Stimulated activated naive CD8-positive, alpha-beta T cell treated with anti-CD3 and anti-CD28 coated beads, Interleukin-15, amount 100 ng/mL, for 72 hours (primary cell): ENCODE measurements around the gene PEX3.
"Not testable (repeated sequence)": the region's sequence is repeated elsewhere in the genome, so short reads cannot be mapped to it uniquely, and the experiment has no call there.

Experiments
- ATAC-seq: fragments of 150-1000 bp; cut with Tn5 transposase; 2 replicates; pipeline ENCODE4 v1.10.0; 2021; ENCODE audit warnings: mild to moderate bottlenecking, moderate library complexity
- DNase-seq, 2 donors: peaks; one replicate each; pipeline ENCODE4 v3.0.0; 2021 to 2022
- H3K27ac Mint-ChIP-seq, 2 donors: one replicate each; pipeline ENCODE4 v1.8.0; 2022; ENCODE audit warnings: mild to moderate bottlenecking in 2 of 2, mixed read lengths in 2 of 2, moderate library complexity in 2 of 2
- H3K27me3 Mint-ChIP-seq: one replicate; pipeline ENCODE4 v1.8.0; 2022; ENCODE audit warnings: mixed read lengths
- H3K4me1 Mint-ChIP-seq: one replicate; pipeline ENCODE4 v1.8.0; 2022; ENCODE audit warnings: mild to moderate bottlenecking, mixed read lengths
- H3K4me3 Mint-ChIP-seq, 2 donors: one replicate each; pipeline ENCODE4 v1.8.0; 2022; ENCODE audit warnings: mild to moderate bottlenecking in 2 of 2, mixed read lengths in 2 of 2, moderate library complexity in 1 of 2
- H3K9me3 Mint-ChIP-seq, 2 donors: one replicate each; pipeline ENCODE4 v1.8.0; 2022; ENCODE audit warnings: mixed read lengths in 2 of 2

Gene PEX3

DNA sequence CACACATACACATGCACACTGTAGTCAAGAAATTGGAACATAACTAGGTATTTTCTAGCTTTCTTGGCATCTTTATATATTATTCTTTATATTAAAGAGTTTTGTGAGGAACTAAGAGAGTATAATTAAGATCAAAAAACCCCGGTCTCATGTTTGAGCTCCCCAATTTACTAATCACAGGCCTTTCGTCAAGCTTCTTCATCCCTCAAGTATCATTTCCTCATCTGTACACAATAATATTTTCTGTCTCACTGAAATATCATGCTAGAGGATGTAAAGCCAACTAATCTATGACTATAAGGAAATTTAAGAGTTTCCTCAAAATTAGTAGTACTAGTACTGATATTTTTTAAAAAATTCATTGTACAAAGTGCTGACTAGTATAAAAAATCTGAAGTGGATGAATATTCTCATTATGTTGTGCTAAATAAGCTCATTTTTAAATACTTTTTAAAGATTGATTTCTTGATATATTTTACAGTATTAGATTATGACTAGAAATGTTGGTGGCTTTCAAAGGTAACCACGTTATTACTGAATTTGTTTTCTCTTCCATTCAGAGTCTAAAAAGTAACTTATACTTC, 28.0 kb downstream of the PEX3 start:
- Mint-ChIP-seq H3K4me3 (no peak overlapping the region), H3K4me1 (no peaks in the 10 kb centered on the region), H3K27me3 (no peaks in the 10 kb centered on the region), H3K9me3 (no peaks in the 10 kb centered on the region), H3K27ac (no peak overlapping the region)
- ATAC-seq (no peak), DNase-seq (no peak)

DNA sequence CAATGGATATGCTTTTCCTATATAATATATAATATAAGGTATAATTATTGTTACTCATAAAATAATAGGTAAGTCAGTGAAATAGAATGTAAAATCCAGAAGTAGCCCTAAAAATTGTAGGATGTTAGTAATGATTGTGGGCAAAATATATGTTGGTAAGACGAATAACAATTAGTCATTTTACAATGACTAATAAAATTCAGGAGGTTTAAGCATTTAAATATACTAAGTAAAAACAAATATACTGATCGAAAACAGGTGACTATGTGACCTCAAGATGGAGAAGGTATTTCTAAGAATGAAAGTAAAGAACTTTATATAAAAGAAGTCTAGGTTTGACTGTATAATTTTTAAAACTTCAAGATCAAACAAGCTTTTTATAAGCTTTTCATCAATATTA, 32.0 kb downstream of the PEX3 start:
- Mint-ChIP-seq H3K4me1 (no peaks in the 10 kb centered on the region), H3K27ac (no peak overlapping the region), H3K27me3 (no peaks in the 10 kb centered on the region), H3K9me3 (no peaks in the 10 kb centered on the region), H3K4me3 (no peak overlapping the region)
- no peak for DNase-seq
- ATAC-seq, result no peak

DNA sequence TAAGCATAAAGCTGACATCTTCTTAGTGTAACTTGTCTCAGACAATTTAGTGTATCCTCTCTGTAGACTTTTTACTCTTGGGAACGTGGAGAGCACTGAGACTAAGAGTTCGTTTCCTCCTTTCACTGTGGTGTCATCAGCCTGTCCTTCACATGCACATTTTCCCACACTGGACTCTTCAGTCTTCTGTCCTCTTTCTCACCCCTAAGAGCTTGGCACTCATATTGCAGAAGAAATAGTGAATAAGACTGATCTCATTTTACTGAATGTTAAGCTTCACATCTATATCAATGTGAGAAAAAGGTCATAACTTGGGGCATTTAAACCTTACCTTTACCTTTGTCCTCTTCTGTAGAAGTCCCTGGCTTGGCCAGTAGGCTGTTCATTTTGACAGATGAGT, 35.4 kb downstream of the PEX3 start:
- ATAC-seq (no peak), DNase-seq (no peak)
- Mint-ChIP-seq H3K9me3 (no peaks in the 10 kb centered on the region), H3K27me3 (no peaks in the 10 kb centered on the region), H3K27ac (no peak overlapping the region), H3K4me3 (no peak overlapping the region), H3K4me1 (no peaks in the 10 kb centered on the region)

DNA sequence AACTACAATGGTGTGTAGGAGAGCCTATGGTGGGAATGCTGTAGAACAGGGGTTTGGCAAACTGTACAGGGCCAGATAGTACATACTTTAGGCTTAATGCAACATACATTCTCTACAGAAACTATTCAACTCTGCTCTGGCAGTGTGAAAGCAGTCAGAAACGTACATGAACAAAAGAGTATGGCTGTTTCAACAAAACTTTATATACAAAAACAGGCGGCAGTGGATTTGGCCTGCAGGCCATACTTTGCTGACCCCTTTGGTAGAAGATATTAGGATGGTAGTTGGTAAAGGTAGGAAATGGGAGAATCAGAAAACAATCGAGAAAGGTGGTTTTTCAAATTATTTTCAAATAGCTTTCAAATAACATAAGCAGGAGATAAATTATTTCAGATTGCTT, 36.1 kb downstream of the PEX3 start:
- Mint-ChIP-seq H3K27me3 (no peaks in the 10 kb centered on the region), H3K4me3 (no peak overlapping the region), H3K9me3 (no peaks in the 10 kb centered on the region), H3K4me1 (no peaks in the 10 kb centered on the region), H3K27ac (no peak overlapping the region)
- DNase-seq (no peak), ATAC-seq (no peak)

DNA sequence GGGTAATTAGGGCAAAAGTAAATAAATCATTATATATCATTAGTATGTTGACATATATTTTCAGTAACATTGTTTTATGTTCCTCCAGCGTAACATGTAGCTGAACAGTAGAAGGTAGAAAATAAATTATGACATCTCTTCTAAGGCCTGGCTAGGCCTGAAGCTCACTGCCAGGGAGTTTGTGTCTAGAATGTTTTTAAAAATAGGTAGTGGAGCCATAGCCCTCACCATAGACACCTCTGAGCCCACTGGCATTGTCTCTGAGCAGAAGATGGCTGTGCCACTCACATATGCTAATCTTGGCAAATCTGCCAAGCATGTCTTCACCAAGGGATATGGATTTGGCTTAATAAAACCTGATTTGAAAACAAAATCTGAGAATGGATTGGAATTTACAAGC, 39.6 kb downstream of the PEX3 start:
- H3K4me3 Mint-ChIP-seq, result no peak overlapping the region
- no peak for ATAC-seq
- no peak for DNase-seq
- no peaks in the 10 kb centered on the region for H3K27me3 Mint-ChIP-seq
- no peaks in the 10 kb centered on the region for H3K4me1 Mint-ChIP-seq
- H3K9me3 Mint-ChIP-seq, result no peaks in the 10 kb centered on the region
- H3K27ac Mint-ChIP-seq, result no peak overlapping the region

DNA sequence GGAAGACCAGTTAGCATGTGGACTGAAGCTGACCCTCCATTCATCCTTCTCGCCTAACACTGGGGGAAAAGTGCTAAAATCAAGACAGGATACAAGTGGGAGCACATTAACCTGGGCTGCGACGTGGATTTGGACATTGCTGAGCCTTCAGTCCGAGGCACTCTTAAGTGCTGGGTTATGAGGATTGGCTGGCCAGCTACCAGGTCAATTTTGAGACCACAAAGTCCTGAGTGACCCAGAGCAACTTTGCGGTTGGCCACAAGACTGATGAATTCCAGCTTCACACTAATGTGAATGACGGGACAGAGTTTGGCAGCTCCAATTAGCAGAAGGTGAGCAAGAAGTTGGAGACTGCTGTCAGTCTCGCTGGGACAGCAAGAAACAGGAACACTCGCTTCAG, 40.2 kb downstream of the PEX3 start:
- DNase-seq (no peak), ATAC-seq (no peak)
- H3K27ac Mint-ChIP-seq, result no peak overlapping the region
- H3K9me3 Mint-ChIP-seq, result no peaks in the 10 kb centered on the region
- no peak overlapping the region for H3K4me3 Mint-ChIP-seq
- no peaks in the 10 kb centered on the region for H3K27me3 Mint-ChIP-seq
- H3K4me1 Mint-ChIP-seq, result no peaks in the 10 kb centered on the region

DNA sequence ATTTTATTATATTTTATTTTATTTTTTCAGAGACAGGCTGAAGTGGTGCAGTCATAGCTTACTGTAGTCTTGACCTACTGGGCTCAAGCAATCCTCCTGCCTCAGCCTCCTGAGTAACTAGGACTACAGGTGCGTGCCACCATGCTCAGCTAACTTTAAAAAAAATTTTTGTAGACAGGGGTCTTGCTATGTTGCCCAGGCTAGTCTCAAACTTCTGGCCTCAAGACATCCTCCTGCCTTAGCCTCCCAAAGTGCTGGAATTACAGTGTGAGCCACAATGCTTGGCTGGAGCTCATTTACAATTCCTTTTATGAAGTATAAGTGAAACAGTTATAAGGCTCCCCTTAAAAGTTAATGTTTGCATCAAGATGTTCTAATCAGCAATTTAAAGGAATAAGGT, 46.4 kb downstream of the PEX3 start:
- peaks cover 11% of the 10 kb centered on the region for H3K4me1 Mint-ChIP-seq
- H3K27me3 Mint-ChIP-seq, result no peaks in the 10 kb centered on the region
- DNase-seq (no peak), ATAC-seq (no peak)
- peaks cover 12 to 14% of the 10 kb centered on the region in 2 donors for H3K9me3 Mint-ChIP-seq
- no peak overlapping the region for H3K27ac Mint-ChIP-seq
- H3K4me3 Mint-ChIP-seq, result no peak overlapping the region

DNA sequence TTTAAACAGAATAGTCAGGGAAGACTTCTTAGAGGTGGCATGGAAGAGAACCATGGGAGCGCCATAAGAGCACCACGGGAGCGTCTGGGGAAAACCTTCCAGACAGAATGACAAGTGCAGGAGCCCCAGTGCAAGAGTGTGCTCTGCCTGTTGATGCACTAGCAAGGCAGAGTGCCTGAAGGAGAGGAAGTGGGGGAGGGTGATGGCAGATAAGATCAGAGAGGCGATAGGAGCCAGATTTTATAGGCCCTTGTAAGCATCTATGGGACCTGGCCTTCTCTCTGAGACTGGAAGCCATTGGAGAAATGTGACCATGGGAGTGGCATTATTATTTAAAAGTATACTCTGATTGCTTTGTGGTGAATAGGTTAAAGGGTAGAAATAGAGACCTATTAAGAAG, 47.8 kb downstream of the PEX3 start:
- Mint-ChIP-seq H3K27me3 (no peaks in the 10 kb centered on the region), H3K9me3 (peaks cover 12 to 14% of the 10 kb centered on the region in 2 donors), H3K27ac (no peak overlapping the region), H3K4me1 (peaks cover 11% of the 10 kb centered on the region), H3K4me3 (no peak overlapping the region)
- DNase-seq (no peak), ATAC-seq (no peak)

DNA sequence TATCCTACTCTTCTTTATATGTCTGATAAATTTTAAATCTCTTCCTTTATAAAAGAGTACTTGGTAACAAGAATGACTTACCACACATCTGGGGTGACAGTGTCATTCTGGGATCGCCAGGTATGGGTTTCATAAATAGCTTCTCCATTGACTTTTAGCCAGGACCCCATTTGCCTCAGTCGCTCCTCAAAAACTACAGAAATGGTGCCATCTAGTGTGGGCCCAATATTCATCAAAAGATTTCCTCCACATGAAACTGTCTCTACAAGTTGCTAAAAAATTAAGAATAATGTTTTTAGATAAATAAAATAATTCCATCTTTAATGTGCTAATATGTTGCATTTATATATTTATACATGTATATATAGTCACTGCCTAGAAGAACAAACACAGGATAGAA, 51.2 kb downstream of the PEX3 start:
- Mint-ChIP-seq H3K27ac (no peak overlapping the region), H3K9me3 (peaks cover 12 to 14% of the 10 kb centered on the region in 2 donors), H3K27me3 (no peaks in the 10 kb centered on the region), H3K4me3 (no peak overlapping the region), H3K4me1 (peaks cover 11% of the 10 kb centered on the region)
- ATAC-seq (no peak), DNase-seq (no peak)

DNA sequence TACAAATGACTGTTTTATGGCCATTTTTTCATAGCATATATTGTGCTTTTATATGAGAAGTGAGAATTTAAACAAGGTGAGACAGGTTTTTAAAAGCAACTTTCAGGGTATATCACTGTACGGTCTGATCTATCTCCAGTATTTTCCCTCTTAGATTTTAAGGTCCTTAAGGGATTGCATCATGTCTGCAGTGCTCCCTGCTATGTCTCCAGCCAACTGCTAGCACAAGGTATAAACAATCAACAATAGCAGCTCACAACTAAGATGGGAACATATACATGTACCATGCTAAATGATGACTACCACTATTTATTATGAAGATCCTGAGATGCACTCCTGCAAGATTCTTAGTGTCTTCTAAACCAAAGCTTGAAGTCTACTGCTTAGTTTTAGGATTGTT, 53.8 kb downstream of the PEX3 start:
- H3K27me3 Mint-ChIP-seq, result no peaks in the 10 kb centered on the region
- H3K4me3 Mint-ChIP-seq, result no peak overlapping the region
- ATAC-seq (no peak), DNase-seq (no peak)
- H3K4me1 Mint-ChIP-seq, result no peaks in the 10 kb centered on the region
- H3K9me3 Mint-ChIP-seq, result no peaks in the 10 kb centered on the region
- no peak overlapping the region for H3K27ac Mint-ChIP-seq

DNA sequence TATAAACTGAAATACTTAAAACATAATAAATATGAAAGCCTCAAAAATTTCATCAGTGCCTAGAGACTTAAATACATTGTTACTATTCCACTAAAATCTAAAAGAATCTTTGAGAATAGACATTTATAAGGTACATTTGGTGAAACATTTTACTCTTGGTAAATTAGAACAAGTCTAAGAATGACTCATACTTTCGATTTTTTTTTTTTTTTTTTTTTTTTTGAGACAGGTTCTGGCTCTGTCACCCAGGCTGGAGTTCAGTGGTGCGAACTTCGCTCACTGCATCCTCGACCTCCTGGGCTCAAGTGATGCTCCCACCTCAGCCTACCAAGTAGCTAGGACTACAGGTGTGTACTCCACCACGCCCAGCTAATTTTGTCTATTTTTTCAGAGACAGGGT, 54.5 kb downstream of the PEX3 start:
- ATAC-seq, result no peak
- H3K27ac Mint-ChIP-seq, result no peak overlapping the region
- H3K4me3 Mint-ChIP-seq, result no peak overlapping the region
- H3K27me3 Mint-ChIP-seq, result no peaks in the 10 kb centered on the region
- no peak for DNase-seq
- no peaks in the 10 kb centered on the region for H3K9me3 Mint-ChIP-seq
- no peaks in the 10 kb centered on the region for H3K4me1 Mint-ChIP-seq

DNA sequence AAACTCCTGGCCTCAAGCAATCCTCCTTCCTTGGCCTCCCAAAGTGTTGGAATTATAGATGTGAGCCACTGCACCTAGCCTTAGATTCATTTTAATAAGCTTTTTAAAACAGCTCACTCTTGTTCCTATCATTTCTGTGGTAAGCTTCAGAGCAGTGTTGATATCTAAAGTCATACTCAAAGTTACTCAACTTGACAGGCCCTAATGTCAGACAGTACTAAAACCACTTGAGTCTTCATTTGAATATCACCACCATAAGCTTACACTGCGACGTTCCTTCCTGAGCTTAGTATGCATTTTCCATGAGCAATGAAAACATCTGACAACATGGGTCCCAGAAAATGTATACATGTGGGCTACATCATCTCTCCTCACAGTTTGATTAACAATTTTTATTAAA, 54.9 kb downstream of the PEX3 start:
- DNase-seq (no peak), ATAC-seq (no peak)
- no peaks in the 10 kb centered on the region for H3K27me3 Mint-ChIP-seq
- no peaks in the 10 kb centered on the region for H3K4me1 Mint-ChIP-seq
- no peak overlapping the region for H3K4me3 Mint-ChIP-seq
- H3K9me3 Mint-ChIP-seq, result no peaks in the 10 kb centered on the region
- H3K27ac Mint-ChIP-seq, result peak overlapping the region in 1 of 2 donors; percentile 10

DNA sequence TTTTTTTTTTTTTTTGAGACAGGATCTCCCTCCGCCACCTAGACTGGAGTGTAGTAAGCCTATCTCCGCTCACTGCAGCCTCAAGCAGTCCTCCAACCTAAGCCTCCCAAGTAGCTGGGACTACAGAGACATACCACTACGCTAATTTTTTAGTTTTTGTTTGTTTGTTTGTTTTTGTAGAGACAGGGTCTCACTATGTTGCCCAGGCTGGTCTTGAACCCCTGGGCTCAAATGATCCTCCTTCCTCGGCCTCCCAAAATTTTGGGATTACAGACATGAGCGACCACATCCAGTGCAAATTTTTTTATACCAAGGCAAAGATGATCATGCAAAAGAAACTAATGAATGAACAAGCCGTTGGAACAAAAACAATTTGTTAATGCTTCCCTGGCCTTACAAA, 55.6 kb downstream of the PEX3 start:
- DNase-seq, result no peak
- Mint-ChIP-seq H3K9me3 (no peaks in the 10 kb centered on the region), H3K4me1 (peaks cover 4% of the 10 kb centered on the region), H3K27ac (no peak overlapping the region), H3K27me3 (no peaks in the 10 kb centered on the region), H3K4me3 (no peak overlapping the region)
- ATAC-seq, result no peak

DNA sequence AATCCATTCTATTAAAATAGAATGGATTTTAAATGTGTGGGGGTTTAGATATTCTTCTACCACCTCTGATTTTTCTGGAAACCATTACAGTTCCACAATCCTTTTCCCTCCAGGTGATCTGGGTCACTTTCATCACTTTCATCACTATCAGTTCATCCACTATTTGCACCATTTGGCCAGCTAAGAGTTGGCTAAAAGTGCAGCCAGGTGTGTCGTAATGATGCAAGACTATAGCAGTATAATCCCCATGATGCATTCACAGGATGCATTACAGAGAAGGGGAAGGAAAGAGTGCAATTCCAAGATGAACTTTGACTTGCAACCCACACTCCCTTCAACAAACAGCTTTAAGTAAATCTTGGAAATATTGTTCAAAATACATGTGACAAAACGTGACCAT, 56.0 kb downstream of the PEX3 start:
- Mint-ChIP-seq H3K27me3 (no peaks in the 10 kb centered on the region), H3K4me1 (peaks cover 8% of the 10 kb centered on the region), H3K4me3 (no peak overlapping the region), H3K27ac (no peak overlapping the region), H3K9me3 (no peaks in the 10 kb centered on the region)
- ATAC-seq (no peak), DNase-seq (no peak)

DNA sequence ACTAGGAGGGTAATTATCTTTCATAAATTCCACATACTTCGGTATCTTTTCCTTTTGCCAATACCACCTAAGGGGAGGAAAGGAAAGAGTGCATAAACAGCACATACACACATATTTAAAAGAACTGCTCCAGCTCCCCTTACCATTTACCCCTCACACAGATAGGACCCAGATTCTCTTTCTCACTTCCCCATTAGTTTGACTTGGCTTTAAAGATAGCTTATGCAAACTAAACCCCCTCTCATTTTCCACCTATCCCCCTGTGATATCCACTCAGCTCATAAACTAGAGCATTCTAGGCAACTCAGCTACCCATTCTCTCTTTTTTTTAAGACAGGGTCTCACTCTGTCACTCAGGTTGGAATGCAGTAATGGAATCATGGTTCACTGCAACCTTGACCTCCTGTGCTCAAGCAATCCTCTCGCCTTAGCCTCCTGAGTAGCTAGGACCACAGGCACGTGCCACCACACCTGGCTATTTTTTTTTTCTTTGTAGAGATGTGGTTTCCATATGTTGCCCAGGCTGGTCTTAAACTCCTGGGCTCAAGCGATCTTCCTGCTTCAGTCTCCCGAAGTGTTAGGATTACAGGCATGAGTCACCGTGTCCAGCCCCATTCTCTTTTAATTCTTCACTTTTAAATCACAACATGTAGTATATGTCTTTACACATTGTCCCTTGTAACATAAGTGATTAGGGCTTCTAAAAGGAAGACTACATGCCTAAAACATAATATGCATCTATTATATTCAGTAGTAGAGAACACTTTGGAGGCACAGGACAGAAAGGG, 56.9 kb downstream of the PEX3 start:
- Mint-ChIP-seq H3K9me3 (no peaks in the 10 kb centered on the region), H3K4me3 (no peak overlapping the region), H3K4me1 (peaks cover 14% of the 10 kb centered on the region), H3K27me3 (no peaks in the 10 kb centered on the region), H3K27ac (no peak overlapping the region)
- ATAC-seq, result no peak
- DNase-seq, result no peak

DNA sequence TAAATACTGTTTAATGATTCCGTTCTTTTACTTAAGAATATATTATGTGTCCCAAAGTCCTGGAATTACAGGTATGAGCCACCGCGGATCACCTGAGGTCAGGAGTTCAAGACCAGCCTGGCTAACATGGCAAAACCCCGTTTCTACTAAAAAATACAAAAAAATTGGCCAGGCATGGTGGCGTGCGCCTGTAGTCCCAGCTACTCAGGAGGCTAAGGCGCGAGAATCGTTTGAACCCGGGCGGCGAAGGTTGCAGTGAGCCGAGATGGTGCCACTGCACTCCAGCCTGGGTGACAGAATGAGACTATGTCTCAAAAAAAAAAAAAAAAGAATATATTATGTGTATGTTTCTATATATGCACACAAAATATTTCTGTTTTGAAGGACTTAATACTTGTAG, 59.7 kb downstream of the PEX3 start:
- not testable (repeated sequence) for DNase-seq, ATAC-seq, H3K27me3 Mint-ChIP-seq, H3K9me3 Mint-ChIP-seq
- Mint-ChIP-seq H3K4me3 (peak overlapping the region; percentile 29 to 99), H3K4me1 (peaks cover 20% of the 10 kb centered on the region), H3K27ac (peak overlapping the region in 1 of 2 donors; percentile 98)
